Measurements from ENCODE around the gene HSDL2. TPM values are rescaled to one million over a fixed set of nuclear protein-coding genes. Genes with fewer than 3 reads are reported as not detected.
"Not testable (repeated sequence)": the region's sequence is repeated elsewhere in the genome, so short reads cannot be mapped to it uniquely, and the experiment has no call there.

The HSDL2 gene
- polyA plus RNA-seq, 3 donors from 2014 or later = 17.6 to 21.5 (median 18.8) TPM

- not testable (repeated sequence) for H3K4me1 Mint-ChIP-seq; H3K9me3 Mint-ChIP-seq; H3K4me3 Mint-ChIP-seq; H3K27ac Mint-ChIP-seq; H3K36me3 Mint-ChIP-seq; H3K27me3 Mint-ChIP-seq (ENCODE audit: low read depth in 3 of 3); DNase-seq
These were observed 12.1 kb downstream of the HSDL2 start for GRCh38 chr9:112391936-112392560.

GRCh38 chr9:112393146-112393545 lies 13.2 kb downstream of the HSDL2 start:
- not testable (repeated sequence) for DNase-seq; H3K4me1 Mint-ChIP-seq; H3K27me3 Mint-ChIP-seq (ENCODE audit: low read depth in 3 of 3); H3K4me3 Mint-ChIP-seq; H3K27ac Mint-ChIP-seq; H3K9me3 Mint-ChIP-seq
- peaks cover 5 to 11% (median 9%) of the 10 kb centered on the region in 3 donors for H3K36me3 Mint-ChIP-seq

- no peak overlapping the region for H3K27ac Mint-ChIP-seq
- DNase-seq = no peak
- no peaks in the 10 kb centered on the region for H3K27me3 Mint-ChIP-seq (ENCODE audit: low read depth in 3 of 3)
- H3K9me3 Mint-ChIP-seq = peaks cover 0 to 18% (median 13%) of the 10 kb centered on the region in 6 donors
- H3K36me3 Mint-ChIP-seq = peaks cover 16 to 24% (median 22%) of the 10 kb centered on the region in 3 donors
- no peak overlapping the region for H3K4me3 Mint-ChIP-seq
- H3K4me1 Mint-ChIP-seq = no peaks in the 10 kb centered on the region
These were observed 16.5 kb downstream of the HSDL2 start for GRCh38 chr9:112396416-112396815.

GRCh38 chr9:112396872-112397271 lies 17.0 kb downstream of the HSDL2 start:
- H3K4me3 Mint-ChIP-seq = no peak overlapping the region
- no peaks in the 10 kb centered on the region for H3K4me1 Mint-ChIP-seq
- H3K27ac Mint-ChIP-seq = no peak overlapping the region
- peaks cover 0 to 18% (median 13%) of the 10 kb centered on the region in 6 donors for H3K9me3 Mint-ChIP-seq
- H3K27me3 Mint-ChIP-seq (ENCODE audit: low read depth in 3 of 3) = no peaks in the 10 kb centered on the region
- H3K36me3 Mint-ChIP-seq = peaks cover 16 to 24% (median 22%) of the 10 kb centered on the region in 3 donors
- DNase-seq = no peak

- no peak overlapping the region for H3K27ac Mint-ChIP-seq
- no peak overlapping the region for H3K4me3 Mint-ChIP-seq
- H3K27me3 Mint-ChIP-seq (ENCODE audit: low read depth in 3 of 3) = peaks cover 0 to 2% (median 0%) of the 10 kb centered on the region in 3 donors
- peaks cover 19 to 32% (median 25%) of the 10 kb centered on the region in 3 donors for H3K36me3 Mint-ChIP-seq
- H3K4me1 Mint-ChIP-seq = peaks cover 0 to 11% of the 10 kb centered on the region in 2 donors
- H3K9me3 Mint-ChIP-seq = peaks cover 0 to 18% (median 13%) of the 10 kb centered on the region in 6 donors
- no peak for DNase-seq
These were observed 21.4 kb downstream of the HSDL2 start for GRCh38 chr9:112401175-112401815.

DNA sequence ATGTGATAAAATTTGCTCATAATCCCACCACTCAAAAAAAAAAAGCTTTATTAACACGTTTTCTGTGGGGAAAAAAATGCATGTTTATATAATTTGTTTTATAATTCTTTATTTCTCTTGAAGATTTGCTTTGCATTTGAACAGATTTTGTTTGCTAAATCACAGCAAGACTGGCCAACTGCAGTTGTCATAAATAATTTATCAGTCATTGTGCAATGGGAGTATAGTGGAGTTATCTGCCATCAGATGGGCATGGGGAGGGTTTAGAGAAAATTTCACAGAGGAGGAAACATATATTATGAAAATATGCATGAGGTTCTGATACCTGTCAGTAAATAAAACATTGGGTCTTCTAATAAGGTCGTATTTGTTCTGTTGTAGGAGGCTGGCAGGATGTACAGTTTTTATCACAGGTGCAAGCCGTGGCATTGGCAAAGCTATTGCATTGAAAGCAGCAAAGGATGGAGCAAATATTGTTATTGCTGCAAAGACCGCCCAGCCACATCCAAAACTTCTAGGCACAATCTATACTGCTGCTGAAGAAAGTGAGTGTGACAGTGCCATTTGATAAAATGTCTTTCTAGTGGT lies 23.8 kb downstream of the HSDL2 start:
- DNase-seq = no peak
- peaks cover 0 to 11% of the 10 kb centered on the region in 2 donors for H3K4me1 Mint-ChIP-seq
- peaks cover 18 to 31% (median 24%) of the 10 kb centered on the region in 3 donors for H3K36me3 Mint-ChIP-seq
- no peak overlapping the region for H3K4me3 Mint-ChIP-seq
- H3K27ac Mint-ChIP-seq = no peak overlapping the region
- peaks cover 0 to 2% (median 0%) of the 10 kb centered on the region in 3 donors for H3K27me3 Mint-ChIP-seq (ENCODE audit: low read depth in 3 of 3)
- peaks cover 0 to 7% (median 6%) of the 10 kb centered on the region in 6 donors for H3K9me3 Mint-ChIP-seq

DNA sequence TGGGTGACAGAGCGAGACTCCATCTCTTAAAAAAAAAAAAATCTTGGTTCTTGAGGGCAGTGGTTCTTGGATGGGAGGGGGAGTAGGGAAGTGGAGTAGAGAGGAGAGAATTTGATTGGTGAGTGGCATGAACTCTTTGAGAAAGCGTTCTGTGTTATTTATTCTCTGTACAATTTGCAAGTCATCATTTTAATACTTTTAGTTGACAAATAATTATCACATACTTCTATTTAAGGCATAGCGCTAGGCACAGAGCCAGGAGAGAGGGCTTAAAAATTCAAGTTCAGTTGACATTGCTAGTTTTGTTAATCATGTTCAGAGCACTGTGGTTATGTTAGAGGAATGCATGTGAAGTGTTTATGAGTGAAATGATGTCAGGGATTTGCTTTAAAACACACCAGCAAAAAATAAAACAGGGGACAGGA lies 24.6 kb downstream of the HSDL2 start:
- Mint-ChIP-seq H3K36me3 (peaks cover 15 to 28% (median 20%) of the 10 kb centered on the region in 3 donors), H3K4me3 (no peak overlapping the region), H3K4me1 (peaks cover 0 to 11% of the 10 kb centered on the region in 2 donors), H3K27me3 (ENCODE audit: low read depth in 3 of 3) (peaks cover 0 to 2% (median 0%) of the 10 kb centered on the region in 3 donors), H3K27ac (peak overlapping the region in 2 of 6 donors; percentile 60 to 73), H3K9me3 (no peaks in the 10 kb centered on the region)
- DNase-seq = no peak

GRCh38 chr9:112408275-112408674 lies 28.4 kb downstream of the HSDL2 start:
- Mint-ChIP-seq H3K4me1 (peaks cover 0 to 11% of the 10 kb centered on the region in 2 donors), H3K27ac (no peak overlapping the region), H3K36me3 (peaks cover 16 to 33% (median 27%) of the 10 kb centered on the region in 3 donors), H3K4me3 (no peak overlapping the region), H3K27me3 (ENCODE audit: low read depth in 3 of 3) (peaks cover 0 to 2% (median 0%) of the 10 kb centered on the region in 3 donors), H3K9me3 (no peaks in the 10 kb centered on the region)
- no peak for DNase-seq

- no peak overlapping the region for H3K27ac Mint-ChIP-seq
- H3K4me1 Mint-ChIP-seq = peaks cover 0 to 10% of the 10 kb centered on the region in 2 donors
- H3K36me3 Mint-ChIP-seq = peaks cover 16 to 37% (median 25%) of the 10 kb centered on the region in 3 donors
- H3K27me3 Mint-ChIP-seq (ENCODE audit: low read depth in 3 of 3) = peaks cover 0 to 2% (median 0%) of the 10 kb centered on the region in 3 donors
- no peak for DNase-seq
- no peaks in the 10 kb centered on the region for H3K9me3 Mint-ChIP-seq
- H3K4me3 Mint-ChIP-seq = no peak overlapping the region
These were observed 28.9 kb downstream of the HSDL2 start for GRCh38 chr9:112408819-112409218.

DNA sequence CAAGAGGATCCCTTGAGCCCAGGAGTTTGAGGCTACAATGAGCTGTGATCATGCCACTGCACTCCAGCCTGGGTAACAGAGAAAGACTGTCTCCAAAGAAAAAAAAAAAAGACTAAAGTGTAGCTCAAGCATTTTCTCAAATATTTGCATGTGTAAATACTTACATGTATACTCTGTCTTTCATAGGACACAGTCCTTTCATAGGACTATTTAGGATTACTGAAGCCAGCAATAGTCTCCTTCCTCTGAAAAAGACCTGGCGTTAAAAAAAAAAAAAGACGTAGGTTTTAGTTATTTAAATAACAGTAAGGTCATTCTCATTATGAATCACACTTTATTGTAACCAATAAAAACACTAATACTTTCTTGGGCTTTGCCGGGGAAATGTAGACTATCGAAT lies 29.9 kb downstream of the HSDL2 start:
- peaks cover 13 to 30% (median 16%) of the 10 kb centered on the region in 3 donors for H3K36me3 Mint-ChIP-seq
- no peak overlapping the region for H3K4me3 Mint-ChIP-seq
- DNase-seq = no peak
- H3K4me1 Mint-ChIP-seq = peaks cover 0 to 1% of the 10 kb centered on the region in 2 donors
- no peak overlapping the region for H3K27ac Mint-ChIP-seq
- peaks cover 0 to 2% (median 0%) of the 10 kb centered on the region in 3 donors for H3K27me3 Mint-ChIP-seq (ENCODE audit: low read depth in 3 of 3)
- no peaks in the 10 kb centered on the region for H3K9me3 Mint-ChIP-seq

DNA sequence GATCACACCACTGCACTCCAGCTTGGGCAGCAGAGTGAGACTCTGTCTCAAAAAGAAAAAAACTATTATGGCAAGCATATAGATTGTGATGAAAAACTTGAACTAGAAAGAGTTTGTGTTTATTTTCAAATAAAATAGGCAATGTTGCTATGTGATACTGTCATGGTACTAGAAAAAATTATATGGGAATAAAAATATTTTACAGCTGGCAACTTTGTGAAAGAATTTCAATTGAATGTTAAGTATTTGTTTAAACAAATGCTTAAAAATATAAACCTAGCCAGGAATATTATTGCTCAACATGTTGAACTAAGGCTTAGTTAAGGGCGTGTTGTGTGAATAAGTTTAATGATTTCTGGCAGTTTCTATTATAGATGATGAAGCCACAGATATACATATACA lies 31.7 kb downstream of the HSDL2 start:
- H3K4me3 Mint-ChIP-seq = no peak overlapping the region
- no peaks in the 10 kb centered on the region for H3K9me3 Mint-ChIP-seq
- no peaks in the 10 kb centered on the region for H3K4me1 Mint-ChIP-seq
- no peak overlapping the region for H3K27ac Mint-ChIP-seq
- H3K36me3 Mint-ChIP-seq = peaks cover 13 to 29% (median 17%) of the 10 kb centered on the region in 3 donors
- H3K27me3 Mint-ChIP-seq (ENCODE audit: low read depth in 3 of 3) = peaks cover 0 to 1% (median 0%) of the 10 kb centered on the region in 3 donors
- DNase-seq = no peak

DNA sequence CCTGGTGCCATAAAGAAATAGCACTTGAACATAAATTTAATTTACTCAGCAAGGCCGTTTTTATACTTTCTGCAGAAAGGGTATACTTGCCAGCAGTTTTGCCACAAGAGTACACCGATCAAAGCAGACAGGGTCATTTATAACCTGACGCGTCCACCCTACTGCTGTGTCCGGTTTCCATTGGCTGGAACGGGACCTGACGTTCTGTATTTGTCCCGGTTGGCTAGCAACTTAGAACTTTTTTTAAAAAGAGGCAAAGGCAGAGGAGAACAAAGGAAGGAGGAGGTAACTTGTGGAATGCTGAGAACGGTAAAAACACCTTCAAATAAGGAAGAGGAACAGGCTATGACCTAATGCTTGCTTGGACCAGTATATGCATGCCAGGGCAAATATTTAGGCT lies 33.8 kb downstream of the HSDL2 start:
- not testable (repeated sequence) for H3K27ac Mint-ChIP-seq; H3K27me3 Mint-ChIP-seq (ENCODE audit: low read depth in 3 of 3); H3K4me1 Mint-ChIP-seq; DNase-seq; H3K9me3 Mint-ChIP-seq; H3K4me3 Mint-ChIP-seq
- peaks cover 6 to 20% (median 8%) of the 10 kb centered on the region in 3 donors for H3K36me3 Mint-ChIP-seq

- Mint-ChIP-seq H3K4me1 (peaks cover 0 to 5% of the 10 kb centered on the region in 2 donors), H3K9me3 (no peaks in the 10 kb centered on the region), H3K4me3 (no peak overlapping the region), H3K27me3 (ENCODE audit: low read depth in 3 of 3) (peaks cover 0 to 3% (median 0%) of the 10 kb centered on the region in 3 donors), H3K27ac (no peak overlapping the region), H3K36me3 (peaks cover 8 to 26% (median 18%) of the 10 kb centered on the region in 3 donors)
- DNase-seq = no peak
These were observed 40.3 kb downstream of the HSDL2 start for GRCh38 chr9:112420208-112420607.

DNA sequence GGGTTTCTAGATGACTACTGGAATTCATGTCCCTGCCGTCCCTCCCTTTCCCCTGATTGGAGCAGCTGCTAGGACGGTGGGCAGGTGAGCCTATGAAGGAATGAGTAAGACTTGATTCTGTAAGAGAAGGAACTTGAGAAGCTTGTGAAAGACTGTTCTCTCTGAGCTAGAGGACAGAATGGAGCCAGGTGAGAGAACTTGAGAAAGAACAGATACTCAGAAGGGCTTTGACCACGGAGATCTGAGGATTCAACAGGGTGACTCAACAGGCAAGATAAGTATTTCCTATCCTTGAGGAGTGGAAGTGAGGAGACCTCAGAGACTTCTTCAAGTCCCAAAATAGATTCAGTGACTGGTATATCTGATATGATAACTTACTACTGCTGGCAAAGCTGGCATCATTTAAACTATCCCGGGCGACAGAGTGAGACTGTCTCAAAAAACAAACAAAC lies 41.9 kb downstream of the HSDL2 start:
- peaks cover 0 to 5% of the 10 kb centered on the region in 2 donors for H3K4me1 Mint-ChIP-seq
- peaks cover 8 to 23% (median 18%) of the 10 kb centered on the region in 3 donors for H3K36me3 Mint-ChIP-seq

More for the DNA sequence above, 41.9 kb downstream of the HSDL2 start:
- DNase-seq = no peak
- no peak overlapping the region for H3K27ac Mint-ChIP-seq
- no peak overlapping the region for H3K4me3 Mint-ChIP-seq
- peaks cover 0 to 2% (median 0%) of the 10 kb centered on the region in 3 donors for H3K27me3 Mint-ChIP-seq (ENCODE audit: low read depth in 3 of 3)
- no peaks in the 10 kb centered on the region for H3K9me3 Mint-ChIP-seq

All from immature natural killer cell (primary cell).